SKM-1 treated with dmso at 0.1 percent for 144 hours (cell line): ENCODE results near the gene CTBP2.

Experiments
- DNase-seq: peaks from one replicate; lab custom pipeline; 2025; ENCODE audit not compliant: unreplicated experiment; lab: John Stamatoyannopoulos, UW

Gene CTBP2

DNA sequence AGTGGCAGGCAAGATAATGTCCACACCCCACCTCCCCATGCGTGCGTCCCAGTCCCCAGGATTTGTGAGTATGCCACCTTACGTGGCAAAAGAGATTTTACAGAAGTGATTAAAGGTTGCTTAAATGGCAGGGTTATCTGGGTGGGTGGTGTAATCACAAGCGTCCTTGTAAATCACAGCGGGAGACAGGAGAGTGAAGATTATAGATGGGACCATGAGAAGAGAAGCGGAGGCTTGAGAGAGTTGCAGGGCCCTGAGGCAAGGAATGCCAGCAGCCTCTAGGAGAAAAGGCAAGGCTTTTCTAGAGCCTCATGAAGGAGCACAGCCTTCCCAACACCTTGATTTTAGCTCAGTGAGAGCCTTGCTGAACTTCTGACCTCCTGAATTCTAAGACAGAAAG is 208.2 kb downstream of the CTBP2 start:
- DNase-seq: no peak

DNA sequence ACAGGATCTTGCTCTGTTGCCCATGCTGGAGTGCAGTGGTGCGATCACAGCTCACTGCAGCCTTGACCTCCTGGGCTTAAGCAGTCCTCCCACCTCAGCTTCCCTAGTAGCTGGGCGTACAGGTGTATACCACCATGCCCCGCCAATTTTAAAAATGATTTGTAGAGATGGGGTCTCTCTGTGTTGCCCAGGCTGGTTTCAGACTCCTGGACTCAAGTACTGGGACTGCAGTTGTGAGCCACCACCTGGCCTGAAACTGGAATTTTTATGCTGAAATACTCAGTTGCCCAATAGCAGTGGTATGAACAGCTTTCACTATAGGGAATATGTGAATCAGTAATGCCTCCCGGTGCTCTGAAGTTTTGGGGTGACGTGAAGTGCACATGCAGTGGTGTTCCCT is 210.8 kb downstream of the CTBP2 start:
- DNase-seq: no peak

DNA sequence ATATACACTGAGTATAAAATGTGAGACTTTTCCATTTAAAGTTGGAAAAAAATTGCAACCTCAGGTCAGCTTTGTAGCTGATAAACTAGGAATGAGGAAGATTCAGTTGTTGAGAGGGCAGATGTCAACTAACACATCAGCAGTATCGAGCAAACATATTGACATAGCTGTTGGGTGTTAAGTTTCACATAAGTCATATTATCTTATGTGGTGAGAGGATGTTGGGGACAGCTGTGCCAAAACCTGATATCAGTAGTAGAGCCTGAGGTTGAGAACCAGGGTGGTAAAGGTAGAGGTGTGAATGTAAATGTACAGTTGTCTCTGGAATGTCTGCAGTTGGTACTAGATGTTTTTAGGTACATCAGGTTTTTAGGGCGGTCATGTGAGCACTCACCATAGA is 213.4 kb downstream of the CTBP2 start:
- DNase-seq: no peak

DNA sequence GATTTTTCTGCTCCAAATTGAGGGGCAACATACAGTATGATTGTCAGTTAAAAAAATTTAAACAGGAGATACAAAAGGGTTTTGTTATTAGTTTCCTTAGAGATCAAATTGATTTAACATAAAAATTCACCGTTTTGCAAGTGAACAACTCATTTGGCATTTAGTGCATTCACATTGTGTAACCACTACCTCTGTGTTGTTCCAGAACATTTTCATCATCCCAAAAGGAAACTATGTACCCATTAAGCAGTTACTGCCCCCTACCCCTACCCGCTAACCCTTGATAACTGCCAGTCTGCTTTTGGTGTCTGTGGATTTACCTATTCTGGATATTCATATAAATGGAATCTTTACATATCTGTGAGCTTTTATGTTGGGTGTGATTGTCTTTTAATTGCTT is 215.4 kb downstream of the CTBP2 start:
- DNase-seq: no peak

DNA sequence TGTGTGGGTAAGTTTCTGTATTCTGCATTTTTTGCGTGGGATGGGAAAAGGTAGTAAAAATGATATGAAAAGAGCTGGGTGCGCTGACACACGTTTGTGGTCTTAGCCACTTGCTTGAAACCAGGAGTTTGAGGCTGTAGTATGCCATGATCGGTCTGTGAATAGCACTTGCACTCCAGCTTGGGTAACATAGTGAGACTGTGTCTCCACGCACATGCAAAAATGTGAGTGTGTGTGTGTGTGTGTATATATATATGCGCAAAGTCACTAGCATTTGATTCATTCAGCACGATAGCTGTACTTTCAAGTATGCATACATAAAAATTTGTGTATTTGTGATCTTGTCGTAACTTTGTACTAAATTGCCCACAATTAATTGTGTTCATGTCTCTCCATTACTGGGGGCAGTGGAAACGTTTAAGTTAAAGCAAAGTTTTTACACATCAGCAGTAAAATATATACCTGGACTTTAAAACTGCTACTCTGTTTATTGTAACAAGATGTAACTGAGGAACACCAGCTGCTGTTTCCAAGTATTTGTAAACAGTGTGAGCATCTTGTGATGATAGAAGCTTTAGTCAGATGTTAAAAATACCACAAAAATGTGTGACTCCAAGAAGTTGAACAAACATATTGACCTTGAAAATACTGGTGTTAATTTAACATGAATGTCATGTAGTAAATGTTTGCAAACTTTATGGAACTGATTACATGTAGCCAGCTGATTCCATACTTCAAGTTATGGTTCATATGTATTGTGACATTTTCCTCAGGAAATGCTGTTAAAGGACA is 216.9 kb downstream of the CTBP2 start:
- no peak for DNase-seq

DNA sequence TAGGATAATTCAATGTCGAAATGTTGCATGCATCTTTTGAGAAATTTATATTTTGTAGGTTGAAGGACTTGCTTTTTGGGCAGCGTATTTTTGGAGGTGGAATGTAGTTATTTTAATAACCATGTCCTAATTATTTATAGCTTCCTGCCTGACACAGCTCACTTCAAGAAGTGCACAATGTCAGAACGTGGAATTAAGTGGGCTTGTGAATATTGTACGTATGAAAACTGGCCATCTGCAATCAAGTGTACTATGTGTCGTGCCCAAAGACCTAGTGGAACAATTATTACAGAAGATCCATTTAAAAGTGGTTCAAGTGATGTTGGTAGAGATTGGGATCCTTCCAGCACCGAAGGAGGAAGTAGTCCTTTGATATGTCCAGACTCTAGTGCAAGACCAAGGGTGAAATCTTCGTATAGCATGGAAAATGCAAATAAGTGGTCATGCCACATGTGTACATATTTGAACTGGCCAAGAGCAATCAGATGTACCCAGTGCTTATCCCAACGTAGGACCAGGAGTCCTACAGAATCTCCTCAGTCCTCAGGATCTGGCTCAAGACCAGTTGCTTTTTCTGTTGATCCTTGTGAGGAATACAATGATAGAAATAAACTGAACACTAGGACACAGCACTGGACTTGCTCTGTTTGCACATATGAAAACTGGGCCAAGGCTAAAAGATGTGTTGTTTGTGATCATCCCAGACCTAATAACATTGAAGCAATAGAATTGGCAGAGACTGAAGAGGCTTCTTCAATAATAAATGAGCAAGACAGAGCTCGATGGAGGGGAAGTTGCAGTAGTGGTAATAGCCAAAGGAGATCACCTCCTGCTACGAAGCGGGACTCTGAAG is 217.8 kb downstream of the CTBP2 start:
- DNase-seq: no peak

DNA sequence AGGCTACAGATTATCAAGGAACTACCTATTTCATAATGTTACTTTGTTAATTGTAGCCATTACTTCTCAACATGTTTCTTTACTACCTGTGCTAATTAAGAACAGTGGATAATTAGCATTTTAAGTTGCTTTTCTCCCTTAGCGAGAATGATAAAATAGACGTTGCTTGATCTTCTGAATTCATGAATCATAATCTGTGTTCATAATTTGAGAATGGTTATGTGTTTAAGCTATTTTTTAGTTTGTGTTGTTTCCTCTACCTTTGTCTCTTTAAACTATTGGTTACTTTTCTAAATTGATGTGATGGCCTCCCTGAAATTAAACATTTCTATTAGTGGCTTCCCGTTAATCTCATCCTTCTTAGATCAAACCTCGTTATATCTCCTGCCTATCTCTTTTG is 218.5 kb downstream of the CTBP2 start, which contains the start of gene ZRANB1:
Gene ZRANB1, plus strand, starts transcription at position 301 of the 400 bp plus-strand sequence. CDS start 371 bp downstream, outside the sequence.
- DNase-seq: no peak

DNA sequence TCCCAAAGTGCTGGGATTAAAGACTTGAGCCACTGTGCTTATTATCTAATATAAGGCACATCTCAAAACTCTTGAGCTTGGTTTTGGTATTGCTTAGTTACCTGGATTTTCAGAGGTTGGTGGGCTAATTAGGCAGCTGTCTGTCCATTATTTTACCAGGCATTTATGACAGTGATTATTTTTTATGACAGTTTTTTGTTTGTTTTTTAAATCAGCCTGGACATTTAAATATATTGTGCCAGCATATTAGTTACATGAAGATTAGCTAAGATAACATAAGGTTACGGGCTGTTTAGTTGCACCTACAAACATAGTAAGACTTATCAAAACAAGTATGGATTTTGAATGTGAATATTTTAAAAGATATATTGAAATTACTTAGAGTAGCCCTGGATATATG is 221.1 kb downstream of the CTBP2 start:
- no peak for DNase-seq

DNA sequence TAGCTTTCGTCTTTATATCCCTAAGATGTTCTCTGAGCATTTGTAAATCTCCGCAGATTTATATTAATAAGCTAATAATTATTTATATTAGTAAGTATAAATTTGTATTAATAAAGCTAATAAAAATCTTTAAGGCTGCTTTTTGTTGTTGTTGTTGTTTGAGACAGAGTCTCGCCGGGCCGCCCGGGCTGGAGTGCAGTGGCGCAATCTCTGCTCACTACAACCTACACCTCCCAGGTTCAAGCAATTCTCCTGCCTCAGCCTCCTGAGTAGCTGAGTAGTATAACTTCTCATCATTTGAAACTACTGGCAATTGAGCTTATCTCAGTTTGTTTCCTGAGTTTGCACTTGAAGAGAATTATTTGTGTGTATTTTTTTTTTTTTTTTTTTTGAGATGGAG is 223.6 kb downstream of the CTBP2 start:
- DNase-seq: no peak

DNA sequence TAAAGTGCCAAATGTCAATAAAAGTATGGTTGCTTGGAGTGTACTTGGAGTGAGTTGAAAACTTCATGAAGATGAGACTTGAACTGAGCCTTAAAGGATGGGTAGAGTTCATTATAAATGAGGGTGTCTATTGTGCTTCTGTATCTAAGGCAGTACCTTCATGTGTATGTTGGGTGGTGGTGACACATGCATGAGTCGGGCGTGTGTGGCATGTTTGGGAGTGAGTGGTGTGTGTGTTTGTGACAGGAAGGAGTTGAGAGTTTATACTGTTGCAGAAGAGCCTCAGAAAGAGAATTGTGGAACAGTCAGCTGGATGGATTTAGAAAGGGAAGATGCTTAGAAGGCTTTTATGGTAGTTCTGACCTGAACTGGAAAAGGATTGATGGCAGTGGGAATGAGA is 224.4 kb downstream of the CTBP2 start:
- DNase-seq: no peak
